ENCODE measurements around the gene EIF1AX. TPM values are rescaled to one million over a fixed set of nuclear protein-coding genes. Genes with fewer than 3 reads are reported as not detected.

The EIF1AX gene
- total and polyA plus RNA-seq, 2 of the 13 experiments (the other 11 are each of a cell fraction or from before 2014, with no cell fraction given), result 35.1 to 82.7 TPM

DNA sequence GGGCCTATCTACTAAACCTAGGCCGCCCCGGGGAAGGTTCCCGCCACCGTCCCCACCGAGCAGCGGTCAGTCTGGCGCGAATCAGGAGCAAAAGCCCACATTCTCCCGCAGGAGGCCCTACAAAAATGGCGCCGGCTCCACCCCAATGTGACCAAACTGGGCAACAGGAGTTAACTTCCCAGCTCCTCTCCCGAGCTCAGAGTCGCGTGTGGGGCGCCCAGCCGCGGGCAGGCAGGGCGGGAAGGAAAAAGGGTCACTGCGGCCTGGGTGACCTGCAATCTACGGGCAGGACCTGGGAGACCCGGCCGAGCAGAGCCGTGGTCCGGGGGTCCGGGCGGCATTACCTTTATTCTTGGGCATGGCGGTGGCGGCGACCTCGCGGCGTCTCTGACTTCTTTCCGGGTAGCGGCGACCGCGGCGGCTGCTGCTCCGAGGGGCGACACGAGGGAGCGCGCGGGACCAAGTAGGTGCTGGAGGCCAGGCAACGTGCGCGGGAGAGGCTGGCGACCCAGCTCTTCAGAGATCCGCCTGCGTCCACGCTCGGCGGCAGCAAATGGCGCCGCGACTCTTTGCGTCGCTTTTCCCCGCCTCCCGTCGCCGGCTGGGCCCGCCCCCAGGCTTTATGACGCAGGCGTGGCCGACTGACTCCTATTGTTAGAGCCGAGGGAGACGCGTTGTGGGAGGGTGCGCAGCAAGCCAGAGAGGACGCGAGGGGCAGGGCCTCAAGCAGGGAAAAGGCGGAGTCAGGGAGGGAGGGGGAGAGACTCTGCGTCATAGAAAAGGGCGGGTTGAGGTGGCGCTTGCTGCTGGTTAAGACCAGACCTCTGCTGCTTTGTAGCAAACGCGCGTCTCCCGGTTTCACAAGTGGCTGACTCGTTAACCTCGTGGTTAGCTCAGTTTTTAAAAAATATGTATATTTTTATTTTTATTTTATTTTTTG lies at the start of gene EIF1AX (continued):
- peak; percentile 77 for TF ChIP-seq DR1 (CRISPR knock-in tag; IDR thresholded peaks at IDR 0.05)
- TF ChIP-seq, protein P1, sequence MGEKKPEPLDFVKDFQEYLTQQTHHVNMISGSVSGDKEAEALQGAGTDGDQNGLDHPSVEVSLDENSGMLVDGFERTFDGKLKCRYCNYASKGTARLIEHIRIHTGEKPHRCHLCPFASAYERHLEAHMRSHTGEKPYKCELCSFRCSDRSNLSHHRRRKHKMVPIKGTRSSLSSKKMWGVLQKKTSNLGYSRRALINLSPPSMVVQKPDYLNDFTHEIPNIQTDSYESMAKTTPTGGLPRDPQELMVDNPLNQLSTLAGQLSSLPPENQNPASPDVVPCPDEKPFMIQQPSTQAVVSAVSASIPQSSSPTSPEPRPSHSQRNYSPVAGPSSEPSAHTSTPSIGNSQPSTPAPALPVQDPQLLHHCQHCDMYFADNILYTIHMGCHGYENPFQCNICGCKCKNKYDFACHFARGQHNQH (CRISPR knock-in tag; IDR thresholded peaks at IDR 0.05), result peak; percentile 29; the same call in 1 of the 2 replicates
- no peak for TF ChIP-seq ZNF703 (CRISPR knock-in tag; IDR thresholded peaks at IDR 0.05; ENCODE audit: borderline replicate concordance)
- TF ChIP-seq EEA1 (CRISPR knock-in tag; IDR thresholded peaks at IDR 0.05; ENCODE audit: borderline replicate concordance), result no peak
- no peak for TF ChIP-seq RBM22 (optimal IDR thresholded peaks at IDR 0.05; ENCODE audit: low read length)
- TF ChIP-seq SMARCE1 (IDR thresholded peaks at IDR 0.05; ENCODE audit: borderline replicate concordance), result no peak
- 0 out of 2 replicates have a peak, but pooled peaks have one; percentile 43 for TF ChIP-seq HDAC1 (CRISPR knock-in tag; IDR thresholded peaks at IDR 0.05)
- no peak for TF ChIP-seq HNF4G (IDR thresholded peaks at IDR 0.05; ENCODE audit: borderline replicate concordance, low read depth, low read length)
- no peak for TF ChIP-seq HNF4G (CRISPR knock-in tag; IDR thresholded peaks at IDR 0.05; ENCODE audit: borderline replicate concordance, low read depth)
- TF ChIP-seq ZFP37 (CRISPR knock-in tag; IDR thresholded peaks at IDR 0.05; ENCODE audit: borderline replicate concordance), result no peak
- peak; percentile 50 for TF ChIP-seq SALL1 (CRISPR knock-in tag; IDR thresholded peaks at IDR 0.05)
- no peak for TF ChIP-seq ZNF562 (CRISPR knock-in tag; IDR thresholded peaks at IDR 0.05; ENCODE audit: borderline replicate concordance)
- TF ChIP-seq, protein P2, sequence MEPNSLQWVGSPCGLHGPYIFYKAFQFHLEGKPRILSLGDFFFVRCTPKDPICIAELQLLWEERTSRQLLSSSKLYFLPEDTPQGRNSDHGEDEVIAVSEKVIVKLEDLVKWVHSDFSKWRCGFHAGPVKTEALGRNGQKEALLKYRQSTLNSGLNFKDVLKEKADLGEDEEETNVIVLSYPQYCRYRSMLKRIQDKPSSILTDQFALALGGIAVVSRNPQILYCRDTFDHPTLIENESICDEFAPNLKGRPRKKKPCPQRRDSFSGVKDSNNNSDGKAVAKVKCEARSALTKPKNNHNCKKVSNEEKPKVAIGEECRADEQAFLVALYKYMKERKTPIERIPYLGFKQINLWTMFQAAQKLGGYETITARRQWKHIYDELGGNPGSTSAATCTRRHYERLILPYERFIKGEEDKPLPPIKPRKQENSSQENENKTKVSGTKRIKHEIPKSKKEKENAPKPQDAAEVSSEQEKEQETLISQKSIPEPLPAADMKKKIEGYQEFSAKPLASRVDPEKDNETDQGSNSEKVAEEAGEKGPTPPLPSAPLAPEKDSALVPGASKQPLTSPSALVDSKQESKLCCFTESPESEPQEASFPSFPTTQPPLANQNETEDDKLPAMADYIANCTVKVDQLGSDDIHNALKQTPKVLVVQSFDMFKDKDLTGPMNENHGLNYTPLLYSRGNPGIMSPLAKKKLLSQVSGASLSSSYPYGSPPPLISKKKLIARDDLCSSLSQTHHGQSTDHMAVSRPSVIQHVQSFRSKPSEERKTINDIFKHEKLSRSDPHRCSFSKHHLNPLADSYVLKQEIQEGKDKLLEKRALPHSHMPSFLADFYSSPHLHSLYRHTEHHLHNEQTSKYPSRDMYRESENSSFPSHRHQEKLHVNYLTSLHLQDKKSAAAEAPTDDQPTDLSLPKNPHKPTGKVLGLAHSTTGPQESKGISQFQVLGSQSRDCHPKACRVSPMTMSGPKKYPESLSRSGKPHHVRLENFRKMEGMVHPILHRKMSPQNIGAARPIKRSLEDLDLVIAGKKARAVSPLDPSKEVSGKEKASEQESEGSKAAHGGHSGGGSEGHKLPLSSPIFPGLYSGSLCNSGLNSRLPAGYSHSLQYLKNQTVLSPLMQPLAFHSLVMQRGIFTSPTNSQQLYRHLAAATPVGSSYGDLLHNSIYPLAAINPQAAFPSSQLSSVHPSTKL (CRISPR knock-in tag; IDR thresholded peaks at IDR 0.05), result no peak
- peak; percentile 62 for TF ChIP-seq ZFY (CRISPR knock-in tag; IDR thresholded peaks at IDR 0.05)
- no peak for TF ChIP-seq SATB2 (CRISPR knock-in tag; IDR thresholded peaks at IDR 0.05)
- TF ChIP-seq, protein P3, sequence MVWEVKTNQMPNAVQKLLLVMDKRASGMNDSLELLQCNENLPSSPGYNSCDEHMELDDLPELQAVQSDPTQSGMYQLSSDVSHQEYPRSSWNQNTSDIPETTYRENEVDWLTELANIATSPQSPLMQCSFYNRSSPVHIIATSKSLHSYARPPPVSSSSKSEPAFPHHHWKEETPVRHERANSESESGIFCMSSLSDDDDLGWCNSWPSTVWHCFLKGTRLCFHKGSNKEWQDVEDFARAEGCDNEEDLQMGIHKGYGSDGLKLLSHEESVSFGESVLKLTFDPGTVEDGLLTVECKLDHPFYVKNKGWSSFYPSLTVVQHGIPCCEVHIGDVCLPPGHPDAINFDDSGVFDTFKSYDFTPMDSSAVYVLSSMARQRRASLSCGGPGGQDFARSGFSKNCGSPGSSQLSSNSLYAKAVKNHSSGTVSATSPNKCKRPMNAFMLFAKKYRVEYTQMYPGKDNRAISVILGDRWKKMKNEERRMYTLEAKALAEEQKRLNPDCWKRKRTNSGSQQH (CRISPR knock-in tag; IDR thresholded peaks at IDR 0.05; ENCODE audit: low read depth), result no peak
- peak; percentile 36; the same call in 1 of the 2 replicates for TF ChIP-seq POLR2AphosphoS5 (IDR thresholded peaks at IDR 0.05; ENCODE audit: low read depth, low read length)
- TF ChIP-seq, protein P4, sequence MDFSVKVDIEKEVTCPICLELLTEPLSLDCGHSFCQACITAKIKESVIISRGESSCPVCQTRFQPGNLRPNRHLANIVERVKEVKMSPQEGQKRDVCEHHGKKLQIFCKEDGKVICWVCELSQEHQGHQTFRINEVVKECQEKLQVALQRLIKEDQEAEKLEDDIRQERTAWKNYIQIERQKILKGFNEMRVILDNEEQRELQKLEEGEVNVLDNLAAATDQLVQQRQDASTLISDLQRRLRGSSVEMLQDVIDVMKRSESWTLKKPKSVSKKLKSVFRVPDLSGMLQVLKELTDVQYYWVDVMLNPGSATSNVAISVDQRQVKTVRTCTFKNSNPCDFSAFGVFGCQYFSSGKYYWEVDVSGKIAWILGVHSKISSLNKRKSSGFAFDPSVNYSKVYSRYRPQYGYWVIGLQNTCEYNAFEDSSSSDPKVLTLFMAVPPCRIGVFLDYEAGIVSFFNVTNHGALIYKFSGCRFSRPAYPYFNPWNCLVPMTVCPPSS (IDR thresholded peaks at IDR 0.05), result no peak
